ENCODE measurements around the gene CCDC61. TPM values are rescaled to one million over a fixed set of nuclear protein-coding genes. Genes with fewer than 3 reads are reported as not detected.

The CCDC61 gene
- total RNA-seq, 4 donors from 2014 or later, result 8.4 to 14.6 (median 9.5) TPM

- H3K4me3 ChIP-seq, result no peak overlapping the region
- no peaks in the 10 kb centered on the region for H3K36me3 ChIP-seq
- H3K27me3 ChIP-seq, result peaks cover 49% of the 10 kb centered on the region
- peaks cover 6% of the 10 kb centered on the region for H3K4me1 ChIP-seq
- 44% methylated on average over 6 of the region's 9 CpGs for WGBS
- no peak for TF ChIP-seq POLR2A (IDR thresholded peaks at IDR 0.05)
- TF ChIP-seq POLR2AphosphoS5 (IDR thresholded peaks at IDR 0.05), result no peak
- TF ChIP-seq CTCF (IDR thresholded peaks at IDR 0.05), result no peak
- no peak for TF ChIP-seq EP300 (IDR thresholded peaks at IDR 0.05)
- no peaks in the 10 kb centered on the region for H3K9me3 ChIP-seq
- DNase-seq (ENCODE audit: low spot score in 2 of 2), result no peak
- no peak overlapping the region for H3K27ac ChIP-seq
These were observed 41.1 kb upstream of the CCDC61 start for GRCh38 chr19:45954156-45954555.

GRCh38 chr19:45955905-45956608 lies 39.2 kb upstream of the CCDC61 start:
- no peaks in the 10 kb centered on the region for H3K9me3 ChIP-seq
- peaks cover 6% of the 10 kb centered on the region for H3K4me1 ChIP-seq
- 41% methylated on average over 13 of the region's 13 CpGs for WGBS
- TF ChIP-seq EP300 (IDR thresholded peaks at IDR 0.05), result no peak
- no peak for TF ChIP-seq CTCF (IDR thresholded peaks at IDR 0.05)
- TF ChIP-seq POLR2A (IDR thresholded peaks at IDR 0.05), result no peak
- no peak for TF ChIP-seq POLR2AphosphoS5 (IDR thresholded peaks at IDR 0.05)
- no peaks in the 10 kb centered on the region for H3K36me3 ChIP-seq
- peak overlapping the region; percentile 30 for H3K27ac ChIP-seq
- no peak for DNase-seq (ENCODE audit: low spot score in 2 of 2)
- H3K27me3 ChIP-seq, result peaks cover 65% of the 10 kb centered on the region
- no peak overlapping the region for H3K4me3 ChIP-seq

- H3K9me3 ChIP-seq, result no peaks in the 10 kb centered on the region
- 86% methylated on average over 6 of the region's 6 CpGs for WGBS
- H3K27me3 ChIP-seq, result peaks cover 80% of the 10 kb centered on the region
- no peak for DNase-seq (ENCODE audit: low spot score in 2 of 2)
- H3K36me3 ChIP-seq, result no peaks in the 10 kb centered on the region
- no peaks in the 10 kb centered on the region for H3K4me1 ChIP-seq
- H3K4me3 ChIP-seq, result no peak overlapping the region
- no peak overlapping the region for H3K27ac ChIP-seq
- TF ChIP-seq EP300 (IDR thresholded peaks at IDR 0.05) (no peak), POLR2AphosphoS5 (IDR thresholded peaks at IDR 0.05) (no peak), CTCF (IDR thresholded peaks at IDR 0.05) (no peak), POLR2A (IDR thresholded peaks at IDR 0.05) (no peak)
These were observed 36.9 kb upstream of the CCDC61 start for GRCh38 chr19:45958320-45958719.

- H3K27me3 ChIP-seq, result peaks cover 79% of the 10 kb centered on the region
These were observed 36.3 kb upstream of the CCDC61 start for GRCh38 chr19:45958769-45959516.

More at GRCh38 chr19:45958769-45959516, 36.3 kb upstream of the CCDC61 start:
- no peak for DNase-seq (ENCODE audit: low spot score in 2 of 2)
- TF ChIP-seq EP300 (IDR thresholded peaks at IDR 0.05) (no peak), POLR2A (IDR thresholded peaks at IDR 0.05) (no peak), POLR2AphosphoS5 (IDR thresholded peaks at IDR 0.05) (no peak), CTCF (IDR thresholded peaks at IDR 0.05) (no peak)
- WGBS, result 66% methylated on average over 10 of the region's 12 CpGs
- H3K9me3 ChIP-seq, result no peaks in the 10 kb centered on the region
- H3K36me3 ChIP-seq, result no peaks in the 10 kb centered on the region
- no peak overlapping the region for H3K27ac ChIP-seq
- no peak overlapping the region for H3K4me3 ChIP-seq
- H3K4me1 ChIP-seq, result no peaks in the 10 kb centered on the region

Measured in suprapubic skin (tissue), 4 donors.